K562 (cell line): ENCODE measurements around the gene WDR47. TPM values are rescaled to one million over a fixed set of nuclear protein-coding genes. Genes with fewer than 3 reads are reported as not detected.

Experiments used
- ARID4B ChIP-seq: sonication (generic); formaldehyde crosslinking; IDR thresholded peaks from 2 replicates; pipeline ENCODE4 v1.8.0; 2022; ENCODE audit warnings: mild to moderate bottlenecking, missing genetic modification reagents
- BCOR ChIP-seq: fragments of 450-650 bp; IDR thresholded peaks from 2 replicates; pipeline ENCODE4 v1.6.1; 2016
- SIRT6 ChIP-seq: IDR thresholded peaks from one replicate; pipeline ENCODE4 v1.6.1; 2012; ENCODE audit warnings: low read depth, mild to moderate bottlenecking, control low read depth, inconsistent platforms, low read length, moderate library complexity
- THRA ChIP-seq: fragments of 450-650 bp; IDR thresholded peaks from 2 replicates; pipeline ENCODE4 v1.6.1; 2017; ENCODE audit warnings: mild to moderate bottlenecking, moderate library complexity
- ZNF766 ChIP-seq: fragments of 200-800 bp; sonication (Bioruptor generic); conservative IDR thresholded peaks from 2 replicates; pipeline ENCODE4 v1.6.1; 2016; ENCODE audit warnings: missing genetic modification characterization, missing compliant biosample characterization
- polyA plus RNA-seq, 8 experiments: library from polyadenylated mRNA; depleted of rRNA in 4 of 8; stranded (reverse) in 5 of 8; unstranded in 3 of 8; fragments of >200 nt; fragmentation: Nextera tagmentation in 2 of 8; fragmentation: Illumina TruSeq in 1 of 8; extraction: Ambion mirVana in 2 of 8; extraction: Trizol in 1 of 8; gene quantifications; 2 replicates each; pipeline versions ENCODE4 v1.2.1 to v1.2.3, GENCODE V29; 2011 to 2014; ENCODE audit warnings: inconsistent platforms in 1 of 8, missing spikeins in 1 of 8
- total RNA-seq, 7 experiments: library from RNA; depleted of rRNA in 6 of 7; stranded (reverse); fragments of >200 nt in 6 of 7; fragmentation: Illumina TruSeq in 2 of 7; extraction: Trizol in 2 of 7; gene quantifications; 2 replicates each; pipeline versions ENCODE4 v1.2.1 to v1.2.3, GENCODE V29; 2011 to 2021; ENCODE audit warnings: low replicate concordance in 1 of 7
- TF ChIP-seq, protein P1 (sequence below): fragments of 250-450 bp; sonication (Bioruptor Pico); IDR thresholded peaks from 2 replicates; pipeline ENCODE4 v1.4.0; 2020; ENCODE audit warnings: mild to moderate bottlenecking

The WDR47 gene
- total and polyA plus RNA-seq, 9 of the 15 experiments (the other 6 are each of a cell fraction or from before 2014, with no cell fraction given), result 1.3 to 10.1 (median 4.9) TPM

DNA sequence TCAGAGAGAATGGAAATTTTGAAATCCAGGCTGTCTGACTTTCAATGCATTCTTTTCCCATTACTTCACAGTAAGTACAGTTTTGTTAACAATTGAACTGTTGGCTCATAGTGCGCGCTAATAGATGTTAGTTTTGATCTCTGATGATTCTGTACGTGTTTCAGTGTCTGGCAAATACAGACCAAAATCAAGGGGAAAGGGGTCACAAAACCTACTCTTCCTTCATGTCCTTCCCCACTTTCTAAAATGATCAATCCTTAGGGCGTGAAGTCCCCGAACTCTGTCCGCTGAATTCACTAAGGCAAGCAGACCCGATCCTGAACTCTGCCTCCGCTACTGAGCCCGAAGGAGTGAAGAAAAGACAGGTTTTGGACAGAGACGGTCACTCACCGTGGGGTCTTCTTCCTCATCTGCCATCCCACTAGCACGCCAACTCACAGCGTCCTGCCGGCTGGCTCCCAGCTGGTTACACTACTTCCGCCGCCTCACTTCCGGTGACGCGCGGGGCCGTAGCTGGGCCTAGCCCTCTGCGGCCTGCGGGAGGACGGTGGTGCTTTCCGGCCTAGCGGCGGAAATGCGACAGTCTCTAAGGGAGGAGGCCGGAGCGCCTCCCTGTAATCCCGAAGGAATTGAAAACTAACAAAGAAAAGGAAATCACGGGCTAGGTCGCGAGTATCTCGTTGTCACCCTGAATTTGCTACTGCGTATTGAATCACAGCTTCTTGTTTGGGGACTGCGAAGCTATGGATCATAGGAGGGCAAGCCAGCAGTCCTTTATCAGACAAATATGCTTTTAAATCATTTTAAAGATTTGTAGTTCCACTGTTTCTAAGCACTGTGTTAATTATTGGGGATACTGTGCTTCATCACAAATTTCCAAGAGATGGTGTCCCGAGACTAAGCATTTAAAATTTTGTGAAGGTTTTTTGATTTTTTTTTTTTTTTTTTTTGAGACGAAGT is 33.9 kb upstream of the WDR47 start, which contains the start of gene TAF13 (continued):
- TF ChIP-seq ARID4B (CRISPR knock-in tag) (peak; percentile 99), THRA (no peak), ZNF766 (CRISPR knock-in tag) (0 out of 2 replicates have a peak, but pooled peaks have one; percentile 19), SIRT6 (no peak), BCOR (0 out of 2 replicates have a peak, but pooled peaks have one; percentile 26)
- TF ChIP-seq, protein P1, sequence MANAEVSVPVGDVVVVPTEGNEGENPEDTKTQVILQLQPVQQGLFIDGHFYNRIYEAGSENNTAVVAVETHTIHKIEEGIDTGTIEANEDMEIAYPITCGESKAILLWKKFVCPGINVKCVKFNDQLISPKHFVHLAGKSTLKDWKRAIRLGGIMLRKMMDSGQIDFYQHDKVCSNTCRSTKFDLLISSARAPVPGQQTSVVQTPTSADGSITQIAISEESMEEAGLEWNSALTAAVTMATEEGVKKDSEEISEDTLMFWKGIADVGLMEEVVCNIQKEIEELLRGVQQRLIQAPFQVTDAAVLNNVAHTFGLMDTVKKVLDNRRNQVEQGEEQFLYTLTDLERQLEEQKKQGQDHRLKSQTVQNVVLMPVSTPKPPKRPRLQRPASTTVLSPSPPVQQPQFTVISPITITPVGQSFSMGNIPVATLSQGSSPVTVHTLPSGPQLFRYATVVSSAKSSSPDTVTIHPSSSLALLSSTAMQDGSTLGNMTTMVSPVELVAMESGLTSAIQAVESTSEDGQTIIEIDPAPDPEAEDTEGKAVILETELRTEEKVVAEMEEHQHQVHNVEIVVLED (CRISPR knock-in tag), result 0 out of 2 replicates have a peak, but pooled peaks have one; percentile 53
- TF ChIP-seq, all 486 proteins: peak for 159
